GM12875 (cell line): ENCODE measurements around the gene REX1BD.
"Not testable (repeated sequence)": the region's sequence is repeated elsewhere in the genome, so short reads cannot be mapped to it uniquely, and the experiment has no call there.

Experiments
- H3K4me3 ChIP-seq: one replicate; pipeline ENCODE4 v1.5.1; 2011; ENCODE audit warnings: low read depth, low read length, control low read depth
- CTCF ChIP-seq: IDR thresholded peaks from 2 replicates; pipeline ENCODE4 v1.5.1; 2011; ENCODE audit warnings: low read depth, mild to moderate bottlenecking, control low read depth, inconsistent platforms, low read length, moderate library complexity, borderline replicate concordance; ENCODE audit not compliant: insufficient read depth

Gene REX1BD

GRCh38 chr19:18595475-18595874 lies 6.9 kb downstream of the REX1BD start:
- H3K4me3 ChIP-seq, result no peak overlapping the region
- no peak for TF ChIP-seq CTCF

- no peak for TF ChIP-seq CTCF
- H3K4me3 ChIP-seq, result no peak overlapping the region
Measured at GRCh38 chr19:18596752-18597157, 8.2 kb downstream of the REX1BD start.

GRCh38 chr19:18597809-18598660 lies 9.4 kb downstream of the REX1BD start:
- no peak for TF ChIP-seq CTCF
- no peak overlapping the region for H3K4me3 ChIP-seq

- TF ChIP-seq CTCF, result no peak
Measured at GRCh38 chr19:18599485-18599884, 10.9 kb downstream of the REX1BD start.

GRCh38 chr19:18600692-18601397 lies 12.2 kb downstream of the REX1BD start:
- H3K4me3 ChIP-seq, result not testable (repeated sequence)

More at GRCh38 chr19:18599485-18599884, 10.9 kb downstream of the REX1BD start:
- H3K4me3 ChIP-seq, result no peak overlapping the region

GRCh38 chr19:18601875-18602274 lies 13.3 kb downstream of the REX1BD start:
- no peak overlapping the region for H3K4me3 ChIP-seq
- TF ChIP-seq CTCF, result no peak

- H3K4me3 ChIP-seq, result no peak overlapping the region
- TF ChIP-seq CTCF, result peak; percentile 30; the same call in 1 of the 2 replicates
Measured at GRCh38 chr19:18603255-18603957, 14.8 kb downstream of the REX1BD start.
